LNCaP clone FGC (cell line): Measurements from ENCODE around the gene MRNIP.
A peak's percentile ranks its signal among the peaks of the same experiment; 100 is the strongest.

Experiments
- DNase-seq: peaks from one replicate; pipeline ENCODE4 v3.0.0-alpha.2; 2011; ENCODE audit warnings: low read depth
- H3K4me3 ChIP-seq: 2 replicates; pipeline ENCODE4 v1.5.1; 2011; ENCODE audit warnings: mild to moderate bottlenecking, low read depth, low read length, control low read depth
- CTCF ChIP-seq: IDR thresholded peaks from 2 replicates; pipeline ENCODE4 v1.5.1; 2012; ENCODE audit warnings: mild to moderate bottlenecking; ENCODE audit not compliant: control insufficient read depth, insufficient read depth; ENCODE audit errors: extremely low read depth

The MRNIP gene

GRCh38 chr5:179796877-179797608 lies 61.6 kb downstream of the MRNIP start:
- H3K4me3 ChIP-seq = peak overlapping the region; percentile 69
- no peak for TF ChIP-seq CTCF
- DNase-seq = no peak

GRCh38 chr5:179795863-179796833 lies 62.5 kb downstream of the MRNIP start:
- no peak for DNase-seq
- TF ChIP-seq CTCF = peak; percentile 97
- H3K4me3 ChIP-seq = peak overlapping the region; percentile 69

- no peak for TF ChIP-seq CTCF
- H3K4me3 ChIP-seq = peak overlapping the region; percentile 69
- no peak for DNase-seq
Observed at GRCh38 chr5:179795049-179795862, 63.4 kb downstream of the MRNIP start.

GRCh38 chr5:179794575-179794974 lies 64.0 kb downstream of the MRNIP start:
- TF ChIP-seq CTCF = no peak
- peak overlapping the region; percentile 69 for H3K4me3 ChIP-seq
- DNase-seq = no peak

- no peak for DNase-seq
- no peak overlapping the region for H3K4me3 ChIP-seq
- TF ChIP-seq CTCF = no peak
Observed at GRCh38 chr5:179794171-179794570, 64.4 kb downstream of the MRNIP start.

- no peak for TF ChIP-seq CTCF
- peak within 1 kb of the TSS; percentile 69 for H3K4me3 ChIP-seq
- DNase-seq = no peak
Observed at GRCh38 chr5:179793468-179794139, 65.0 kb downstream of the MRNIP start, which contains the start of gene LTC4S. Gene LTC4S, plus strand, starts transcription at chr5:179793986. Its CDS starts 95 bp downstream, at chr5:179794081.
